ENCODE results near the gene REEP1. TPM values are rescaled to one million over a fixed set of nuclear protein-coding genes. Genes with fewer than 3 reads are reported as not detected.

REEP1 gene
- total RNA-seq, 4 donors from 2014 or later = 46.1 to 95.1 (median 74.9) TPM

GRCh38 chr2:86285981-86286380, 51.4 kb downstream of the REEP1 start:
- intact Hi-C loops (cut with DNase I) = no loop called here
- DNase-seq (ENCODE audit: extremely low spot score) = no peak
- Histone ChIP-seq H3K4me1 (peaks cover 28 to 66% (median 55%) of the 10 kb centered on the region in 4 donors), H3K9me3 (no peaks in the 10 kb centered on the region), H3K27ac (replicated peaks in 1 of 4) (no peak overlapping the region), H3K36me3 (no peaks in the 10 kb centered on the region), H3K27me3 (no peaks in the 10 kb centered on the region), H3K4me3 (no peak overlapping the region)
- TF ChIP-seq POLR2A (IDR thresholded peaks at IDR 0.05; ENCODE audit: low read depth) (no peak), POLR2AphosphoS5 (IDR thresholded peaks at IDR 0.05) (no peak)
- WGBS = 91% methylated on average over 7 of the region's 7 CpGs

- no peaks in the 10 kb centered on the region for H3K27me3 ChIP-seq
- H3K27ac ChIP-seq (replicated peaks in 1 of 4) = peak overlapping the region in 1 of 4 donors; percentile 89
- H3K4me3 ChIP-seq = no peak overlapping the region
- 87% methylated on average over 3 of the region's 3 CpGs for WGBS
- H3K36me3 ChIP-seq = no peaks in the 10 kb centered on the region
- intact Hi-C loops (cut with DNase I) = no loop called here
- H3K4me1 ChIP-seq = peaks cover 32 to 66% (median 55%) of the 10 kb centered on the region in 4 donors
- TF ChIP-seq CTCF (IDR thresholded peaks at IDR 0.05) (no peak), EP300 (IDR thresholded peaks at IDR 0.05) (no peak), POLR2A (IDR thresholded peaks at IDR 0.05; ENCODE audit: low read depth) (no peak), POLR2AphosphoS5 (IDR thresholded peaks at IDR 0.05) (no peak)
- no peaks in the 10 kb centered on the region for H3K9me3 ChIP-seq
- no peak for DNase-seq (ENCODE audit: extremely low spot score)
These were observed 51.9 kb downstream of the REEP1 start for GRCh38 chr2:86285571-86285970.

DNA sequence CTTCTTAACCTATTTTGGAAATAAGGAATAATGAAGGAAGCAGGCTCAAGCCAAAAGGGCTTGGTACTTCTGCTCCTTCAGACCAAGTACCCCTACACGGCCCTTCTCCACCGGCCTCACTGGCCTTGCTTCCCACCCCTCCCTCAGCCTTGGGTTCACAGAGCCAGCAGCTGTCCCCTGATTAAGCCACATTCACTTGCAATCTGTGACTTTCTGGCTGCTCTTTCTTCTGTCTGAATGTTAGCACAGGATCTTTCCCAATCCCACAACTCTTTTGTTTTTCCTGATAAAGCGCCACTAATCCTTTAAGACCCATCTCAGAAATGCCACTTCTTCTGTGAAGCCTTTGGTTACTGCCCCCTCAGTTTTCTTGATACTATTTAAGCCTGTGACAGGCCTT, 52.4 kb downstream of the REEP1 start:
- H3K27ac ChIP-seq (replicated peaks in 1 of 4) = peak overlapping the region; percentile 80 to 89 (median 83)
- H3K9me3 ChIP-seq = no peaks in the 10 kb centered on the region
- no peaks in the 10 kb centered on the region for H3K36me3 ChIP-seq
- TF ChIP-seq EP300 (IDR thresholded peaks at IDR 0.05) (no peak), POLR2AphosphoS5 (IDR thresholded peaks at IDR 0.05) (no peak), CTCF (IDR thresholded peaks at IDR 0.05) (no peak), POLR2A (IDR thresholded peaks at IDR 0.05; ENCODE audit: low read depth) (no peak)
- peaks cover 38 to 67% (median 56%) of the 10 kb centered on the region in 4 donors for H3K4me1 ChIP-seq
- no peak overlapping the region for H3K4me3 ChIP-seq
- H3K27me3 ChIP-seq = no peaks in the 10 kb centered on the region
- intact Hi-C loops (cut with DNase I) = no loop called here
- no peak for DNase-seq (ENCODE audit: extremely low spot score)
- 93% methylated on average over 3 of the region's 3 CpGs for WGBS

DNA sequence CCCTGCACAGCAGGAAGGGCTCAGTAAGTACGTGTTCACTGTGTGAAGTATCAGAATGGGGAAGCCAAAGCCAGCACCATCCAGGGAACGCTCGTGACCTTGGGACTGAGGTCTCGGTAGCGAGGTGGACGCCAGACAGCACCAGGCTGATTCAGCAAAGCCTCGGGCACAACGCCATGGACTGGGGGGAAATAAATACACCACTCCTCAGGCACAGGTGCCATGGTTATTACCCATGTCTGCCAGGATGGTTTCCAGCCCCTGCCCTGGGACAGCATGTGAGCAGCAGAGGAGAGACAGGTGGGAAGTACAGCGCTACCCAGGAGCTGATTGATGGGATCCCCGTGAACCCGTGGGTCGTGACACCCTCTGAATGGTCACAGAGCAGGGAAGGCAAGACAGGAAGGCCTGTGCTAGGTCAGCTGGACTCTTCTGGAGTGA, 53.0 kb downstream of the REEP1 start:
- Histone ChIP-seq H3K27me3 (no peaks in the 10 kb centered on the region), H3K36me3 (no peaks in the 10 kb centered on the region), H3K4me1 (peaks cover 43 to 73% (median 62%) of the 10 kb centered on the region in 4 donors), H3K27ac (replicated peaks in 1 of 4) (peak overlapping the region; percentile 80 to 89 (median 83)), H3K4me3 (no peak overlapping the region), H3K9me3 (no peaks in the 10 kb centered on the region)
- no peak for DNase-seq (ENCODE audit: extremely low spot score)
- no peak for TF ChIP-seq CTCF (IDR thresholded peaks at IDR 0.05)
- peak in 1 of 2 donors; percentile 18 for TF ChIP-seq POLR2AphosphoS5 (IDR thresholded peaks at IDR 0.05)
- intact Hi-C loops (cut with DNase I) = no loop called here
- WGBS = 89% methylated on average over 9 of the region's 12 CpGs

DNA sequence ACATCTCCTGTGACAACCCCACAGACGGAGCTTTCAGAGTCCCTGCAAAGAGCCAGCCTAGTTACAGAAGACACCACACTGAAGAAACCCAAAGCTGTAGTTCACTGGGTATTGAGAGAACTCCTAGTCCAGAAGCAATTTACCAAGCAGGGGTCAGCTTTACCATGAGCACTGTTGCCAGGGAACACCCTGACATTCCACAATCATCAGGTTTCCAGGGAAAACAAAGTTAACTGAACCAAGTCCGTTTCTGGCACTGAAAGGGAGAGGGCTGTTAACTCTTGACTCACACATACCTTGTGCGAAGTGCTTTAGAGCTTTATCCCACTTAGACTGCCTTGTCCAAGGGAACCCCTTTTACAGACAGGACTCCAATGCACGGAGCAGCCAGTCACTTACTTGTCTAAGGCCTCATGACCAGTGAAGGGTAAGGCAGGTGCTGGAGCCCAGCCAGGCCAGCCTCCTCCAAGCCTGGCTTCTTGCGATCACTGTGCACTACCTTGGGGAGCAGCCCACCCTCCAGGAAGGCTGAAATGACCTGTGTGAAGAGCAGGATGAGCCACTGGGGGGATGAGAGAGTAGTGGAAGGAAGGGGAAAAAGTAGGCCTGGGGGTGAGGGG, 53.9 kb downstream of the REEP1 start:
- Histone ChIP-seq H3K36me3 (no peaks in the 10 kb centered on the region), H3K4me3 (no peak overlapping the region), H3K27ac (replicated peaks in 1 of 4) (peak overlapping the region; percentile 80 to 89 (median 83)), H3K4me1 (peaks cover 48 to 82% (median 68%) of the 10 kb centered on the region in 4 donors), H3K27me3 (no peaks in the 10 kb centered on the region), H3K9me3 (no peaks in the 10 kb centered on the region)
- intact Hi-C loops (cut with DNase I) = no loop called here
- 60% methylated on average over 2 of the region's 5 CpGs for WGBS
- DNase-seq (ENCODE audit: extremely low spot score) = no peak
- TF ChIP-seq CTCF (IDR thresholded peaks at IDR 0.05) = no peak
- TF ChIP-seq POLR2AphosphoS5 (IDR thresholded peaks at IDR 0.05) = no peak

All from esophagus muscularis mucosa (tissue), 4 donors.